ENCODE results near the gene CYB5R3.
"Not testable (repeated sequence)": the region's sequence is repeated elsewhere in the genome, so short reads cannot be mapped to it uniquely, and the experiment has no call there.

The CYB5R3 gene

DNA sequence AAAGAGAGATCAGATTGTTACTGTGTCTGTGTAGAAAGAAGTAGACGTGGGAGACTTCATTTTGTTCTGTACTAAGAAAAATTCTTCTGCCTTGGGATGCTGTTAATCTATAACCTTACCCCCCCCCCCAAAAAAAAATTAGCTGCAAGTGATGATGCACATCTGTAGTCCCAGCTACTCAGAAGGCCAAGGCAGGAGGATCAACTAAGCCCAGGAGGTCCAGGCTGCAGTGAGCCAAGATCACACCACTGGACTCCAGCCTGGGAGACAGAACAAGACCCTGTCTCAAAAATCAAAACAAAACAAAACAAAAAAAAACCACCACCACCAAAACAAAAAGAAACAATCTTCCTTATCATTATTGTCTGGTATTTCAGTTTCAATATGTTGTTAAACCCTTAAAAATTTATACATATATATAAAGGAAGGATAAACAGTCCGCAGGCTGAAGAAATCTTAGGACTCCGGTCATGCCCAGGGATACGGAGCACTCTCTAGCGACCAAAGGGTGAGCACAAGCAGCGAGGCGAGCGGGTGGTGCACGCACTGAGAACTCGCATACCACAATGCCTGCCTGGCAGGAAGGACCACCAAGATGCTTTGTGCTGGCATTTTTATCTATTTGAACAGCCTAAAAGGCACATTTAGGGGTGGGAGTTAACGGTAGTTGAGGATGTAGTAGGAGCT, 40.9 kb downstream of the CYB5R3 start:
- ATAC-seq, result peak; percentile 27; the same call in 1 of the 3 replicates

GRCh38 chr22:42607641-42608040, 41.6 kb downstream of the CYB5R3 start:
- not testable (repeated sequence) for ATAC-seq

More for the DNA sequence above, 40.9 kb downstream of the CYB5R3 start:
- TF ChIP-seq OSR1 (CRISPR knock-in tag; IDR thresholded peaks at IDR 0.05), result no peak
- no peak for TF ChIP-seq TSHZ2 (CRISPR knock-in tag; IDR thresholded peaks at IDR 0.05)
- TF ChIP-seq CREB5 (CRISPR knock-in tag; IDR thresholded peaks at IDR 0.05; ENCODE audit: low read depth), result no peak
- TF ChIP-seq, protein P1, sequence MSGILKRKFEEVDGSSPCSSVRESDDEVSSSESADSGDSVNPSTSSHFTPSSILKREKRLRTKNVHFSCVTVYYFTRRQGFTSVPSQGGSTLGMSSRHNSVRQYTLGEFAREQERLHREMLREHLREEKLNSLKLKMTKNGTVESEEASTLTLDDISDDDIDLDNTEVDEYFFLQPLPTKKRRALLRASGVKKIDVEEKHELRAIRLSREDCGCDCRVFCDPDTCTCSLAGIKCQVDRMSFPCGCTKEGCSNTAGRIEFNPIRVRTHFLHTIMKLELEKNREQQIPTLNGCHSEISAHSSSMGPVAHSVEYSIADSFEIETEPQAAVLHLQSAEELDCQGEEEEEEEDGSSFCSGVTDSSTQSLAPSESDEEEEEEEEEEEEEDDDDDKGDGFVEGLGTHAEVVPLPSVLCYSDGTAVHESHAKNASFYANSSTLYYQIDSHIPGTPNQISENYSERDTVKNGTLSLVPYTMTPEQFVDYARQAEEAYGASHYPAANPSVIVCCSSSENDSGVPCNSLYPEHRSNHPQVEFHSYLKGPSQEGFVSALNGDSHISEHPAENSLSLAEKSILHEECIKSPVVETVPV (CRISPR knock-in tag; IDR thresholded peaks at IDR 0.05), result no peak
- TF ChIP-seq BACH2 (CRISPR knock-in tag; IDR thresholded peaks at IDR 0.05; ENCODE audit: borderline replicate concordance), result no peak
- no peak for TF ChIP-seq SNAI2 (CRISPR knock-in tag; IDR thresholded peaks at IDR 0.05)
- TF ChIP-seq CSDC2 (CRISPR knock-in tag; IDR thresholded peaks at IDR 0.05), result no peak
- TF ChIP-seq ISL1 (CRISPR knock-in tag; IDR thresholded peaks at IDR 0.05), result no peak
- no peak for TF ChIP-seq ZFP30 (CRISPR knock-in tag; IDR thresholded peaks at IDR 0.05)
- no peak for TF ChIP-seq ZNF8 (CRISPR knock-in tag; IDR thresholded peaks at IDR 0.05)
- no peak for TF ChIP-seq RARB (CRISPR knock-in tag; IDR thresholded peaks at IDR 0.05)
- TF ChIP-seq ESRRG (CRISPR knock-in tag; IDR thresholded peaks at IDR 0.05), result no peak
- TF ChIP-seq ARNTL (CRISPR knock-in tag; IDR thresholded peaks at IDR 0.05; ENCODE audit: borderline replicate concordance, low read depth), result no peak
- TF ChIP-seq ZNF565 (CRISPR knock-in tag; conservative IDR thresholded peaks at IDR 0.05; ENCODE audit: low read depth), result no peak
- no peak for TF ChIP-seq GLIS3 (CRISPR knock-in tag; IDR thresholded peaks at IDR 0.05)
- no peak for TF ChIP-seq ZC3H10 (CRISPR knock-in tag; IDR thresholded peaks at IDR 0.05)
- TF ChIP-seq ZNF70 (CRISPR knock-in tag; IDR thresholded peaks at IDR 0.05), result no peak
- no peak for TF ChIP-seq POU6F1 (CRISPR knock-in tag; IDR thresholded peaks at IDR 0.05; ENCODE audit: borderline replicate concordance, low read depth)

DNA sequence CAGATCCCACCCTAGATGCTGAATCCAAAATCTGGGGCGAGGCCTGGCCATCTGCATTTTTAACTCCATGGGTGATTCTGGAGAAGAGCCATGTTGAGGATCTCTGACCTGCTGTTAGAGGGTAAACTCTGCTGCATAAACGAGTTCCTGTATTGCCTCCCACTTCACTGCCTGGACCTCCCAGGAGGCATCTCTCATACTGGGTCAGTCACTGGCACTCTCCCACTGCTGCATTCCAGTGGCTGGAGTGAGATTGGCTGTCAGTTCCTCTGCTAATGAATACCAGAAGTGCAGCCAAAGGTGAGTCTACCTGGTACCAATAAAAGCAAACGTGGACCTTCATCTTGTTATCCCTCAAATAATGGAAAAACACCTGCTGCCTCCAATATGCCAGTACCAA, 44.8 kb downstream of the CYB5R3 start:
- 0 out of 3 replicates have a peak, but pooled peaks have one; percentile 39 for ATAC-seq
- TF ChIP-seq TCF4 (CRISPR knock-in tag; IDR thresholded peaks at IDR 0.05; ENCODE audit: borderline replicate concordance) (no peak), ZC3H10 (CRISPR knock-in tag; IDR thresholded peaks at IDR 0.05) (no peak), RARB (CRISPR knock-in tag; IDR thresholded peaks at IDR 0.05) (no peak), PPARA (CRISPR knock-in tag; IDR thresholded peaks at IDR 0.05; ENCODE audit: borderline replicate concordance) (no peak), POU6F1 (CRISPR knock-in tag; IDR thresholded peaks at IDR 0.05; ENCODE audit: borderline replicate concordance, low read depth) (no peak), CSDC2 (CRISPR knock-in tag; IDR thresholded peaks at IDR 0.05) (no peak), OSR1 (CRISPR knock-in tag; IDR thresholded peaks at IDR 0.05) (no peak), CREB5 (CRISPR knock-in tag; IDR thresholded peaks at IDR 0.05; ENCODE audit: low read depth) (no peak), TSHZ2 (CRISPR knock-in tag; IDR thresholded peaks at IDR 0.05) (no peak), ZFP3 (CRISPR knock-in tag; IDR thresholded peaks at IDR 0.05) (no peak)

All from SK-N-SH treated with all-trans-retinoic acid at 6 μM for 48 hours (cell line).